IMR-90 (cell line): ENCODE measurements around the gene MPZL3. TPM values are rescaled to one million over a fixed set of nuclear protein-coding genes. Genes with fewer than 3 reads are reported as not detected.

ENCODE experiments used
- ATAC-seq: fragments of 200-7000 bp; cut with Tn5 transposase; 2 replicates; pipeline ENCODE4 v1.9.1; 2020; ENCODE audit warnings: low read depth, mild to moderate bottlenecking, moderate library complexity
- BruUV-seq: library from RNA; stranded (reverse); fragments of 400-500 nt; replicated peaks from 2 replicates; lab custom pipeline; 2021; lab: Mats Ljungman, UMichigan
- CTCF ChIA-PET: fragments of 300-600 bp; formaldehyde crosslinking; extraction: SDS; loops from one replicate; lab custom pipeline; 2021; ENCODE audit warnings: antibody characterized with exemption; lab: Yijun Ruan, JAX
- POLR2A ChIA-PET: fragments of 300-600 bp; sonication (Branson Sonifier 250); formaldehyde crosslinking; loops from one replicate; lab custom pipeline; 2022; ENCODE audit warnings: antibody characterized with exemption; ENCODE audit not compliant: unreplicated experiment; lab: Charles Lee
- DNase-seq: peaks from one replicate; pipeline ENCODE4 v3.0.0; 2013
- H2AFZ ChIP-seq: replicated peaks from 2 replicates; pipeline ENCODE3; 2013; ENCODE audit warnings: low read length, mild to moderate bottlenecking; ENCODE audit not compliant: poor library complexity
- H2AK5ac ChIP-seq: 2 replicates; pipeline ENCODE4 v1.6.1; 2013; ENCODE audit warnings: low read depth, low read length, inconsistent platforms
- H2AK9ac ChIP-seq: replicated peaks from 2 replicates; pipeline ENCODE3; 2013; ENCODE audit warnings: mild to moderate bottlenecking, low read depth, low read length, moderate library complexity; ENCODE audit not compliant: poor library complexity
- H2BK120ac ChIP-seq: 2 replicates; pipeline ENCODE4 v1.6.1; 2013; ENCODE audit warnings: low read depth, low read length, inconsistent platforms
- H2BK15ac ChIP-seq: 3 replicates; pipeline ENCODE4 v1.6.1; 2013; ENCODE audit warnings: low read depth, low read length, inconsistent platforms
- H2BK20ac ChIP-seq: 2 replicates; pipeline ENCODE4 v1.6.1; 2013; ENCODE audit warnings: low read depth, mild to moderate bottlenecking, inconsistent platforms, low read length, moderate library complexity
- H2BK5ac ChIP-seq: 2 replicates; pipeline ENCODE4 v1.6.1; 2013; ENCODE audit warnings: mild to moderate bottlenecking, low read depth, low read length, inconsistent platforms; ENCODE audit not compliant: poor library complexity, severe bottlenecking
- H3K14ac ChIP-seq: replicated peaks from 2 replicates; pipeline ENCODE4 v1.6.1; 2013; ENCODE audit warnings: low read depth, low read length, inconsistent platforms
- H3K18ac ChIP-seq: 2 replicates; pipeline ENCODE4 v1.6.1; 2013; ENCODE audit warnings: low read depth, low read length, control low read depth
- H3K23ac ChIP-seq: 2 replicates; pipeline ENCODE4 v1.6.1; 2013; ENCODE audit warnings: low read depth, low read length, inconsistent platforms
- H3K27ac ChIP-seq: 2 replicates; pipeline ENCODE4 v1.5.1; 2013; ENCODE audit warnings: mild to moderate bottlenecking, control low read depth, low read length; ENCODE audit not compliant: insufficient read depth
- H3K27me3 ChIP-seq: 2 replicates; pipeline ENCODE4 v1.6.1; 2013; ENCODE audit warnings: low read length; ENCODE audit not compliant: control insufficient read depth, insufficient read depth
- H3K36me3 ChIP-seq: 2 replicates; pipeline ENCODE4 v1.6.1; 2013; ENCODE audit warnings: low read length, mixed read lengths; ENCODE audit not compliant: control insufficient read depth, insufficient read depth
- H3K4ac ChIP-seq: 2 replicates; pipeline ENCODE4 v1.6.1; 2013; ENCODE audit warnings: low read depth, low read length, inconsistent platforms
- H3K4me1 ChIP-seq: 2 replicates; pipeline ENCODE4 v1.6.1; 2013; ENCODE audit warnings: low read length, mixed read lengths; ENCODE audit not compliant: control insufficient read depth, insufficient read depth
- H3K4me2 ChIP-seq: 2 replicates; pipeline ENCODE4 v1.6.1; 2013; ENCODE audit warnings: low read depth, mild to moderate bottlenecking, control low read depth, low read length, moderate library complexity
- H3K4me3 ChIP-seq: 2 replicates; pipeline ENCODE4 v1.5.1; 2013; ENCODE audit warnings: low read depth, mild to moderate bottlenecking, control low read depth, low read length, moderate library complexity; ENCODE audit not compliant: insufficient read depth
- H3K56ac ChIP-seq: 2 replicates; pipeline ENCODE4 v1.6.1; 2013; ENCODE audit warnings: low read length, inconsistent platforms; ENCODE audit not compliant: insufficient read depth; ENCODE audit errors: extremely low read depth
- H3K79me1 ChIP-seq, 2 experiments: 2 replicates each; pipeline ENCODE4 v1.6.1; 2013; ENCODE audit warnings: low read length in 2 of 2, inconsistent platforms in 1 of 2, low read depth in 1 of 2
- H3K9ac ChIP-seq: 2 replicates; pipeline ENCODE4 v1.6.1; 2013; ENCODE audit warnings: low read depth, low read length, control low read depth
- H3K9me1 ChIP-seq: 2 replicates; pipeline ENCODE4 v1.6.1; 2013; ENCODE audit warnings: low read length, inconsistent platforms; ENCODE audit not compliant: insufficient read depth
- H3K9me3 ChIP-seq: 2 replicates; pipeline ENCODE4 v1.6.1; 2013; ENCODE audit warnings: low read length; ENCODE audit not compliant: control insufficient read depth, insufficient read depth
- H4K20me1 ChIP-seq: 2 replicates; pipeline ENCODE4 v1.6.1; 2013; ENCODE audit warnings: low read length, inconsistent platforms; ENCODE audit not compliant: insufficient read depth
- H4K5ac ChIP-seq: 2 replicates; pipeline ENCODE4 v1.6.1; 2013; ENCODE audit warnings: mild to moderate bottlenecking, low read depth, low read length, control low read depth
- H4K8ac ChIP-seq, 2 experiments: 2 replicates each; pipeline ENCODE4 v1.6.1; 2013; ENCODE audit warnings: low read depth in 2 of 2, low read length in 2 of 2, control low read depth in 1 of 2, inconsistent platforms in 1 of 2
- H4K91ac ChIP-seq: 2 replicates; pipeline ENCODE4 v1.6.1; 2013; ENCODE audit warnings: low read depth, low read length, inconsistent platforms; ENCODE audit not compliant: insufficient read depth
- CEBPB ChIP-seq: IDR thresholded peaks from 2 replicates; pipeline ENCODE4 v1.6.1; 2012; ENCODE audit warnings: low read depth, low read length, improper control_type of control experiment
- WGBS, 2 experiments: methylation state at CpG; one replicate each; pipeline versions ENCODE4 v1.1.5 to v1.1.7; 2013; ENCODE audit warnings: missing lambda C conversion rate in 2 of 2; ENCODE audit not compliant: insufficient read length in 1 of 2; ENCODE audit errors: extremely low coverage in 2 of 2; 5-methylcytosine and 5-hydroxymethylcytosine counted together
- dilution Hi-C: fragments of 300-500 bp; cut with HindIII; formaldehyde crosslinking; loops from one replicate; pipeline ENCODE4 v1.14.3; 2018; ENCODE audit warnings: low sequenced_read_pairs; ENCODE audit not compliant: unreplicated experiment
- in situ Hi-C: fragments of 300-500 bp; cut with MboI; formaldehyde crosslinking; loops from 3 replicates; pipeline ENCODE4 v1.14.3; 2019; ENCODE audit warnings: low sequenced_read_pairs, inconsistent platforms, mixed read lengths
- intact Hi-C: fragments of 100-400 bp; cut with micrococcal nuclease; formaldehyde crosslinking; loops from 2 replicates; pipeline ENCODE4 v1.10.0; 2022
- polyA plus RNA-seq, 3 experiments: library from polyadenylated mRNA; depleted of rRNA; stranded (reverse); fragments of >200 nt; gene quantifications; 2 replicates each; pipeline ENCODE4 v1.2.3, GENCODE V29; 2012; ENCODE audit warnings: low replicate concordance in 1 of 3
- total RNA-seq: library from RNA; depleted of rRNA; stranded (reverse); fragments of >200 nt; gene quantifications from 2 replicates; pipeline ENCODE4 v1.2.3, GENCODE V29; 2012

MPZL3 gene
- total and polyA plus RNA-seq, 2 of the 4 experiments (the other 2 are of a cell fraction) = 0.15 to 0.36 TPM

DNA sequence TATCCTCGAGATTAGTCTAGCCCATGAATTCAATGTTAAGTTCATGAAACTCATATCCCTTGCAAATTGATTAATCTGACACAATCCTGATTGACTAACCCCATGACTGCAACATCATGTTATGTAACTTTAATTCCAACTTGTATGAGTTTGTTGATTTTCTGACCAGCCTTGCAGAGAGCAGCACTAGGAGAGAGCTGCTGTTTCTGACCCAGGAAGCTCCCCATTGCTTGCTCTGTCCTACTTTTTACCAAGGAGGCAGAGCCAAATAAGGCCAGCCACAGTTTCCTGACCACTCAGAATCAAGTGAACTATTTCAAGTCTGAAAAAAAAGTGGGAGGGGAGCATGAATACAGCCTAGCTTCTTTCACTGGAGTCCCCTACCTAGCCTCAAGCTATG lies 13.2 kb downstream of the MPZL3 start:
- H3K18ac ChIP-seq = no peak overlapping the region
- H3K14ac ChIP-seq = no peak overlapping the region
- no peak overlapping the region for H2BK5ac ChIP-seq
- H2AK9ac ChIP-seq = no peak overlapping the region
- no peak overlapping the region for H3K23ac ChIP-seq
- no CpG with 5 or more reads among the region's 1 CpG for WGBS, 2 experiments
- no peak overlapping the region for H3K4me2 ChIP-seq
- no peaks in the 10 kb centered on the region for H3K9me3 ChIP-seq
- H3K56ac ChIP-seq = no peak overlapping the region
- DNase-seq (no peak), ATAC-seq (no peak)
- BruUV-seq = no TSS peak
- POLR2A ChIA-PET = no interaction called here
- H3K4me1 ChIP-seq = no peaks in the 10 kb centered on the region
- H2AFZ ChIP-seq = no peak overlapping the region
- no peaks in the 10 kb centered on the region for H3K9me1 ChIP-seq
- no peaks in the 10 kb centered on the region for H3K36me3 ChIP-seq
- intact Hi-C loops = no loop called here
- dilution Hi-C loops = no loop called here
- no peak overlapping the region for H3K4ac ChIP-seq
- H3K27me3 ChIP-seq = peaks cover 1% of the 10 kb centered on the region; the same call in 1 of the 2 replicates
- no peak overlapping the region for H2BK120ac ChIP-seq
- no peaks in the 10 kb centered on the region for H4K20me1 ChIP-seq
- no peak for TF ChIP-seq CEBPB
- H2BK20ac ChIP-seq = no peak overlapping the region
- in situ Hi-C loops = no loop called here
- no peak overlapping the region for H3K27ac ChIP-seq
- no peak overlapping the region for H3K4me3 ChIP-seq
- H3K79me1 ChIP-seq = no peaks in the 10 kb centered on the region
- H3K9ac ChIP-seq = no peak overlapping the region
- H2AK5ac ChIP-seq = no peak overlapping the region
- no peak overlapping the region for H2BK15ac ChIP-seq
- no peak overlapping the region for H4K5ac ChIP-seq
- CTCF ChIA-PET = no interaction called here
- no peak overlapping the region for H4K8ac ChIP-seq
- no peak overlapping the region for H4K91ac ChIP-seq
